H1 (cell line): ENCODE measurements around the gene CFAP221. TPM values are rescaled to one million over a fixed set of nuclear protein-coding genes. Genes with fewer than 3 reads are reported as not detected.

Source experiments
- PHF8 ChIP-seq: fragments of 200-600 bp; sonication (generic); conservative IDR thresholded peaks from 2 replicates; pipeline ENCODE4 v1.7.1; 2012; ENCODE audit warnings: low read depth, mild to moderate bottlenecking, inconsistent platforms, low read length, moderate library complexity
- polyA plus RNA-seq, 7 experiments: library from polyadenylated mRNA; depleted of rRNA in 3 of 7; stranded (reverse) in 5 of 7; unstranded in 2 of 7; fragments of >200 nt in 5 of 7; fragments of 200-250 nt in 2 of 7; gene quantifications; 1 replicate in 5 of 7; 2 replicates in 1 of 7; 4 replicates in 1 of 7; pipeline versions ENCODE4 v1.2.1 to v1.2.3, GENCODE V29; 2011 to 2013; ENCODE audit warnings: missing spikeins in 2 of 7, mixed read lengths in 2 of 7
- total RNA-seq: library from RNA; stranded (reverse); fragmentation: NEBNext Ultra II Directional; extraction: Animal tissue kit (Norgen Biotek cat#: 25700); gene quantifications from 2 replicates; pipeline ENCODE4 v1.2.1, GENCODE V29; 2021
- TF ChIP-seq, protein P1 (sequence below), 3 experiments: IDR thresholded peaks; 1 replicate in 2 of 3; 2 replicates in 1 of 3; pipeline versions ENCODE4 v1.5.1 to v1.6.1; 2011; ENCODE audit warnings: low read length in 3 of 3, mild to moderate bottlenecking in 3 of 3, inconsistent platforms in 2 of 3, low read depth in 1 of 3, moderate library complexity in 1 of 3; ENCODE audit not compliant: insufficient read depth in 1 of 3; ENCODE audit errors: control extremely low read depth in 1 of 3

The CFAP221 gene
- total and polyA plus RNA-seq, 2 of the 8 experiments (the other 6 are each of a cell fraction or from before 2014, with no cell fraction given): 0.14 to 0.71 TPM

DNA sequence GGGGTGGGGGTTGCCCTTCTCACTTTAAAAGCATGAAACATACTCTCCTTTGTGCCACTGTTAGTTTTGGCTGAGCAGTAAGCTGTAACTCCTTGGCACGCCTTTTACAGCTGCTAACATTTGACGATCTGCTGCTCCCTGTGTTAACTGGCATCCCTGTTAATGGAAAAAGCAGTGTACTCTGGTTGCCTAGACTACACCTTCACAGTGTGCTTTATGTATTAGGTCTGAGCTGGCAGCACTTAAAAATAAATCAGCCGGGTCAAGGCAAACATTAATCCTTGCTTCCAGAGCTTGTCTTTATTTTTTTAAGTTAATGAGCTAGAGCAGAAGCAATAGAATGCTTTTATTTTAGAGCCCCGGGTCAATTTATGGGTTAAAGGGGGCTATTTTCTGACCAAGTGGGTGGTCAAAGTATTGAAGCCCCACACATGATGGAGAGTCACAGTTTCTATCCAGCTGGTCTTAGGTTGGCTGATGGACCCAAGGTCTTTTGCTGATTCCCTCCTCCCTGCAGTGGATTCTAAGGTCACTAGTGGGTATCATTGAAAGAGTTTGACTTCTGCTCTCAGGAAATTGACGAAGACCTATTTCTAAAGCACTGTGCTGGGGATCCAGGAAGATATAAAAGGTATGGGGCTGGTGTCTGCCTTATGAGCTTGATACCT, 54.5 kb downstream of the CFAP221 start (continued):
- TF ChIP-seq, protein P1, sequence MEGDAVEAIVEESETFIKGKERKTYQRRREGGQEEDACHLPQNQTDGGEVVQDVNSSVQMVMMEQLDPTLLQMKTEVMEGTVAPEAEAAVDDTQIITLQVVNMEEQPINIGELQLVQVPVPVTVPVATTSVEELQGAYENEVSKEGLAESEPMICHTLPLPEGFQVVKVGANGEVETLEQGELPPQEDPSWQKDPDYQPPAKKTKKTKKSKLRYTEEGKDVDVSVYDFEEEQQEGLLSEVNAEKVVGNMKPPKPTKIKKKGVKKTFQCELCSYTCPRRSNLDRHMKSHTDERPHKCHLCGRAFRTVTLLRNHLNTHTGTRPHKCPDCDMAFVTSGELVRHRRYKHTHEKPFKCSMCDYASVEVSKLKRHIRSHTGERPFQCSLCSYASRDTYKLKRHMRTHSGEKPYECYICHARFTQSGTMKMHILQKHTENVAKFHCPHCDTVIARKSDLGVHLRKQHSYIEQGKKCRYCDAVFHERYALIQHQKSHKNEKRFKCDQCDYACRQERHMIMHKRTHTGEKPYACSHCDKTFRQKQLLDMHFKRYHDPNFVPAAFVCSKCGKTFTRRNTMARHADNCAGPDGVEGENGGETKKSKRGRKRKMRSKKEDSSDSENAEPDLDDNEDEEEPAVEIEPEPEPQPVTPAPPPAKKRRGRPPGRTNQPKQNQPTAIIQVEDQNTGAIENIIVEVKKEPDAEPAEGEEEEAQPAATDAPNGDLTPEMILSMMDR (IDR thresholded peaks at IDR 0.05; ENCODE audit: control extremely low read depth in 1 of 3, insufficient read depth in 1 of 3, low read depth in 1 of 3, low read length in 3 of 3): no peak
- no peak for TF ChIP-seq PHF8
